PC-9 (cell line): ENCODE measurements around the gene RAB1B. TPM values are rescaled to one million over a fixed set of nuclear protein-coding genes. Genes with fewer than 3 reads are reported as not detected.
A peak's percentile ranks its signal among the peaks of the same experiment; 100 is the strongest.
"Not testable (repeated sequence)": the region's sequence is repeated elsewhere in the genome, so short reads cannot be mapped to it uniquely, and the experiment has no call there.

Experiments used
- BruUV-seq: library from RNA; stranded (reverse); fragments of 400-500 nt; replicated peaks from 2 replicates; lab custom pipeline; 2021; lab: Mats Ljungman, UMichigan
- CTCF ChIA-PET: fragments of 300-600 bp; sonication (Branson Sonifier 250); formaldehyde crosslinking; loops from one replicate; lab custom pipeline; 2022; ENCODE audit warnings: antibody characterized with exemption; lab: Charles Lee
- POLR2A ChIA-PET: fragments of 300-600 bp; sonication (Branson Sonifier 250); formaldehyde crosslinking; loops from one replicate; lab custom pipeline; 2022; ENCODE audit warnings: antibody characterized with exemption; ENCODE audit not compliant: unreplicated experiment; lab: Charles Lee
- DNase-seq, 2 experiments: peaks; one replicate each; pipeline versions ENCODE4 v3.0.0 to v3.0.0-alpha.2; 2015 to 2022; ENCODE audit warnings: mixed read lengths in 1 of 2
- H2AFZ ChIP-seq: fragments of 200-600 bp; sonication (generic); 2 replicates; pipeline ENCODE4 v1.8.1; 2017; ENCODE audit warnings: antibody characterized with exemption
- H3F3A ChIP-seq: fragments of 200-600 bp; sonication (generic); 2 replicates; pipeline ENCODE4 v1.8.1; 2017; ENCODE audit warnings: antibody characterized with exemption, mild to moderate bottlenecking, low read depth; ENCODE audit not compliant: insufficient read depth
- H3K27ac ChIP-seq: fragments of 200-600 bp; sonication (generic); 2 replicates; pipeline ENCODE4 v1.6.1; 2016; ENCODE audit warnings: mixed run types
- H3K27me3 ChIP-seq: fragments of 200-600 bp; sonication (generic); 2 replicates; pipeline ENCODE4 v1.6.1; 2016; ENCODE audit warnings: low read depth, mixed run types; ENCODE audit not compliant: insufficient read depth
- H3K36me3 ChIP-seq: fragments of 200-600 bp; sonication (generic); 2 replicates; pipeline ENCODE4 v1.6.1; 2016; ENCODE audit warnings: low read depth, mixed run types
- H3K4me1 ChIP-seq: fragments of 200-600 bp; sonication (generic); replicated peaks from 2 replicates; pipeline ENCODE4 v1.6.1; 2016; ENCODE audit warnings: mixed run types; ENCODE audit not compliant: insufficient read depth
- H3K4me2 ChIP-seq: fragments of 200-600 bp; sonication (generic); 2 replicates; pipeline ENCODE4 v1.6.1; 2017; ENCODE audit warnings: mixed run types
- H3K4me3 ChIP-seq: fragments of 200-600 bp; sonication (generic); 2 replicates; pipeline ENCODE4 v1.6.1; 2016; ENCODE audit warnings: mixed run types
- H3K79me2 ChIP-seq: fragments of 200-600 bp; sonication (generic); 2 replicates; pipeline ENCODE4 v1.6.1; 2017; ENCODE audit warnings: low read depth, mixed run types
- H3K9me2 ChIP-seq: fragments of 200-600 bp; sonication (generic); 2 replicates; pipeline ENCODE4 v1.8.1; 2017; ENCODE audit warnings: mild to moderate bottlenecking; ENCODE audit not compliant: insufficient read depth
- H3K9me3 ChIP-seq: fragments of 200-600 bp; sonication (generic); 2 replicates; pipeline ENCODE4 v1.8.1; 2016; ENCODE audit warnings: low read depth; ENCODE audit not compliant: insufficient read depth
- H4K20me1 ChIP-seq: fragments of 200-600 bp; sonication (generic); 2 replicates; pipeline ENCODE4 v1.8.1; 2017; ENCODE audit not compliant: insufficient read depth
- CTCF ChIP-seq: fragments of 200-600 bp; sonication (generic); conservative IDR thresholded peaks from 2 replicates; pipeline ENCODE4 v1.6.1; 2017; ENCODE audit warnings: mixed run types, antibody characterized with exemption, mild to moderate bottlenecking, moderate library complexity
- EZH2 ChIP-seq: fragments of 200-600 bp; sonication (generic); IDR thresholded peaks from 2 replicates; pipeline ENCODE4 v1.8.0; 2017; ENCODE audit warnings: antibody characterized with exemption, low read depth
- intact Hi-C: fragments of 100-400 bp; cut with micrococcal nuclease; formaldehyde crosslinking; loops from one replicate; pipeline ENCODE4 v1.10.0; 2022; ENCODE audit not compliant: unreplicated experiment
- total RNA-seq: library from RNA; stranded (reverse); gene quantifications from 2 replicates; pipeline ENCODE4 v1.2.3, GENCODE V29; 2021

The RAB1B gene
- total RNA-seq, 1 experiment from 2014 or later = 232 TPM

- CTCF ChIA-PET = no interaction called here
- no TSS peak for BruUV-seq
Observed at GRCh38 chr11:66274219-66274618, 5.8 kb downstream of the RAB1B start.

GRCh38 chr11:66275396-66275795 lies 7.0 kb downstream of the RAB1B start:
- CTCF ChIA-PET = interaction anchor here (0.6 kb wide), 1 partner anchor 95 kb away, joined by 3 read pairs; no protein-coding TSS in a partner anchor
- TF ChIP-seq CTCF = no peak
- no peak for TF ChIP-seq EZH2
- Histone ChIP-seq H3K36me3 (peaks cover 28% of the 10 kb centered on the region), H3K27me3 (no peaks in the 10 kb centered on the region), H3K4me2 (no peak overlapping the region), H2AFZ (no peak overlapping the region), H3K27ac (no peak overlapping the region), H3K4me3 (no peak overlapping the region), H3K9me2 (no peaks in the 10 kb centered on the region), H4K20me1 (peaks cover 51% of the 10 kb centered on the region), H3K79me2 (peaks cover 15% of the 10 kb centered on the region), H3K4me1 (no peaks in the 10 kb centered on the region), H3K9me3 (no peaks in the 10 kb centered on the region), H3F3A (peaks cover 11% of the 10 kb centered on the region; the same call in 1 of the 2 replicates)
- no TSS peak for BruUV-seq
- POLR2A ChIA-PET = no interaction called here
- no peak for DNase-seq
- intact Hi-C loops = no loop called here

More at GRCh38 chr11:66274219-66274618, 5.8 kb downstream of the RAB1B start:
- no peaks in the 10 kb centered on the region for H3K27me3 ChIP-seq
- H3K9me3 ChIP-seq = no peaks in the 10 kb centered on the region
- no peak overlapping the region for H2AFZ ChIP-seq
- no peak overlapping the region for H3K4me2 ChIP-seq
- H3K36me3 ChIP-seq = peaks cover 28% of the 10 kb centered on the region
- TF ChIP-seq CTCF (no peak), EZH2 (no peak)
- intact Hi-C loops = no loop called here
- H3F3A ChIP-seq = peaks cover 17% of the 10 kb centered on the region; the same call in 1 of the 2 replicates
- peaks cover 58% of the 10 kb centered on the region for H4K20me1 ChIP-seq
- no peak overlapping the region for H3K27ac ChIP-seq
- DNase-seq = no peak
- no peak overlapping the region for H3K4me3 ChIP-seq
- H3K9me2 ChIP-seq = no peaks in the 10 kb centered on the region
- peaks cover 27% of the 10 kb centered on the region for H3K79me2 ChIP-seq
- peaks cover 8% of the 10 kb centered on the region for H3K4me1 ChIP-seq
- POLR2A ChIA-PET = no interaction called here

- Histone ChIP-seq H3K27ac (no peak overlapping the region), H3K4me1 (no peaks in the 10 kb centered on the region), H3K4me3 (no peak overlapping the region), H3K79me2 (peaks cover 8% of the 10 kb centered on the region), H2AFZ (no peak overlapping the region), H3F3A (peaks cover 15% of the 10 kb centered on the region), H3K9me2 (no peaks in the 10 kb centered on the region), H4K20me1 (peaks cover 49% of the 10 kb centered on the region), H3K27me3 (no peaks in the 10 kb centered on the region), H3K4me2 (no peak overlapping the region), H3K36me3 (peaks cover 23% of the 10 kb centered on the region), H3K9me3 (no peaks in the 10 kb centered on the region)
- DNase-seq = no peak
- intact Hi-C loops = no loop called here
- POLR2A ChIA-PET = no interaction called here
- no TSS peak for BruUV-seq
- TF ChIP-seq EZH2 (no peak), CTCF (no peak)
- CTCF ChIA-PET = interaction anchor here (0.6 kb wide), 1 partner anchor 95 kb away, joined by 3 read pairs; no protein-coding TSS in a partner anchor
Observed at GRCh38 chr11:66275984-66276612, 7.7 kb downstream of the RAB1B start.

- peaks cover 49% of the 10 kb centered on the region for H4K20me1 ChIP-seq
- H2AFZ ChIP-seq = not testable (repeated sequence)
Observed at GRCh38 chr11:66276619-66277018, 8.2 kb downstream of the RAB1B start.

GRCh38 chr11:66277064-66277463 lies 8.6 kb downstream of the RAB1B start:
- H3K4me1 ChIP-seq, H2AFZ ChIP-seq, H3K4me2 ChIP-seq, DNase-seq, H3K79me2 ChIP-seq, H3K27ac ChIP-seq, intact Hi-C loops, H3K27me3 ChIP-seq, CTCF ChIA-PET, H3K9me3 ChIP-seq, H3K4me3 ChIP-seq, H3K9me2 ChIP-seq: not testable (repeated sequence)
- H3F3A ChIP-seq = peaks cover 25% of the 10 kb centered on the region
- peaks cover 49% of the 10 kb centered on the region for H4K20me1 ChIP-seq
- H3K36me3 ChIP-seq = peaks cover 17% of the 10 kb centered on the region
- TSS peak; percentile 35 for BruUV-seq
- POLR2A ChIA-PET = interaction anchor here (0.7 kb wide), 1 partner anchor 65 kb away, joined by 3 read pairs; no protein-coding TSS in a partner anchor

More at GRCh38 chr11:66276619-66277018, 8.2 kb downstream of the RAB1B start:
- H3K79me2 ChIP-seq, DNase-seq, BruUV-seq, H3K27ac ChIP-seq, H3K27me3 ChIP-seq, H3K4me2 ChIP-seq, H3K9me3 ChIP-seq, POLR2A ChIA-PET, intact Hi-C loops, CTCF ChIA-PET, H3K4me1 ChIP-seq, H3K4me3 ChIP-seq, H3K9me2 ChIP-seq: not testable (repeated sequence)
- peaks cover 22% of the 10 kb centered on the region for H3K36me3 ChIP-seq
- peaks cover 21% of the 10 kb centered on the region for H3F3A ChIP-seq
